ENCODE results near the gene NKX2-4.

Gene NKX2-4

GRCh38 chr20:21398109-21399004 is 1.0 kb upstream of the NKX2-4 start:
- no peak for DNase-seq (ENCODE audit: low read depth)
- TF ChIP-seq CTCF (conservative IDR thresholded peaks at IDR 0.05; ENCODE audit: low read length): no peak
- H3K4me3 ChIP-seq (ENCODE audit: low read length): no peak overlapping the region

GRCh38 chr20:21396599-21397340 is 556 bp downstream of the NKX2-4 start:
- no peak for TF ChIP-seq CTCF (conservative IDR thresholded peaks at IDR 0.05; ENCODE audit: low read length)
- DNase-seq (ENCODE audit: low read depth): no peak
- no peak overlapping the region for H3K4me3 ChIP-seq (ENCODE audit: low read length)

- no peak for TF ChIP-seq CTCF (conservative IDR thresholded peaks at IDR 0.05; ENCODE audit: low read length)
- no peak overlapping the region for H3K4me3 ChIP-seq (ENCODE audit: low read length)
- no peak for DNase-seq (ENCODE audit: low read depth)
These were observed 1.4 kb downstream of the NKX2-4 start for GRCh38 chr20:21395666-21396598.

- H3K4me3 ChIP-seq (ENCODE audit: low read length): no peak overlapping the region
These were observed 2.2 kb downstream of the NKX2-4 start for GRCh38 chr20:21395051-21395665.

GRCh38 chr20:21394551-21394950 is 2.8 kb downstream of the NKX2-4 start:
- no peak overlapping the region for H3K4me3 ChIP-seq (ENCODE audit: low read length)
- no peak for DNase-seq (ENCODE audit: low read depth)
- TF ChIP-seq CTCF (conservative IDR thresholded peaks at IDR 0.05; ENCODE audit: low read length): no peak

More at GRCh38 chr20:21395051-21395665, 2.2 kb downstream of the NKX2-4 start:
- DNase-seq (ENCODE audit: low read depth): no peak
- TF ChIP-seq CTCF (conservative IDR thresholded peaks at IDR 0.05; ENCODE audit: low read length): no peak

- TF ChIP-seq CTCF (conservative IDR thresholded peaks at IDR 0.05; ENCODE audit: low read length): no peak
- no peak for DNase-seq (ENCODE audit: low read depth)
- H3K4me3 ChIP-seq (ENCODE audit: low read length): no peak overlapping the region
These were observed 3.4 kb downstream of the NKX2-4 start for GRCh38 chr20:21393816-21394519.
